GM19099 (cell line): ENCODE results near the gene SH3RF3.

Experiments
- POLR2A ChIP-seq: IDR thresholded peaks from 3 replicates; pipeline ENCODE4 v1.6.1; 2011; ENCODE audit warnings: low read depth; ENCODE audit not compliant: insufficient read length; ENCODE audit errors: extremely low read depth

SH3RF3 gene

GRCh38 chr2:109233643-109234042 lies 104.6 kb downstream of the SH3RF3 start:
- TF ChIP-seq POLR2A: no peak

DNA sequence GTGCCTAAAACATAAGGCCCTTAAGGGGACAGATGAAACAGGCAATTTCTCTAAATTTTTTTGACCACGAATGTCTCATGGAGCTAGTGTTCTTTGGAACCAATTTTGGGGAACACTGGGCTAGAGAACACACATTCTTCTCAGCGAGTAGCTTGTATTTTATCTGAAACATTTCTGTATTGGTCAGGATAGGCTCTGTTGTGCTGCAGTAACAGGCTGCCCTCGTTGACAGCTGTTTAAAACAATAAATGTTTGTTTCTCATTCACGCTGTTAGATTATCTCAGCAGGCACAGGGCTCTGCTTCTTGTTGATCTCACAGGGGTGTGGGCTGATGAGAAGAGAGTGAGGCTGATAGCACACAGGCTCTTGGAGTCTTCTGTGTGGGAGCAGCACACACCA lies 105.3 kb downstream of the SH3RF3 start:
- no peak for TF ChIP-seq POLR2A

DNA sequence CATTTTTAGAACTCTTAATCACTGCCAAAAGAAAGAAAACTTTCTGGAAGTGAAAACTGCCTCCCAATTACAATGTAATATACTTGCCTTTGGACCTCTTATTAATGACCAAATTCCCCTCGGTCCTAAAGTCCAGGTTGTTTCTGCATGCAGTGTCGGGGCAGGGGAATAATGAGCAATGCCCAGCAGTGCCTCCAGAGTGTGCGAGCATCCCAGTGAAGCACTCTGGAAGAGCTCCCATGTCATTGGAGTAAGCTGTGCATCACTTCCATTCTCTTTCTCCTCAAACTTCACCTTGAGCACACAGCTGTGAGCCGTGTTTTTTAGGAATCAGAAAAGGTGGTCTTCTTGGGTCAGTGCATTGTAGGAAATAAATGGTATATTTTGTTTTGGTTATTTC lies 107.1 kb downstream of the SH3RF3 start:
- no peak for TF ChIP-seq POLR2A

DNA sequence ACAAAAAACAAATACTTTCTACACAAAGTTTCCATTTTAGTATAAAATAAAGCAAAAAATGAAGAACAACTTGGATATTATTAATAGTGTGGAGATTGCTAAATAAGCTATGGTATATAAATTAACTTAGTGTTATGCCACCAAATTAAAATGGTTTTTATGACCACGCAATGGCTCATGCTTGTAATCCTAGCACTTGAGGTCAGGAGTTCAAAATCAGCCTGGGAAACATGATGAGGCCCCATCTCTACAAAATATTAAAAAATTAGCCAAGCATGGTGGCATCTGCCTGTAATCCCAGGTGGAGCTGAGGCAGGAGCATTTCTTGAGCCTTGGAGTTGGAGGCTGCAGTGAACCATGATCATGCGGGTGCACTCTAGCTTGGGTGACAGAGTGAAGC lies 108.8 kb downstream of the SH3RF3 start:
- TF ChIP-seq POLR2A: no peak

GRCh38 chr2:109238580-109238979 lies 109.6 kb downstream of the SH3RF3 start:
- no peak for TF ChIP-seq POLR2A

GRCh38 chr2:109239720-109240119 lies 110.7 kb downstream of the SH3RF3 start:
- TF ChIP-seq POLR2A: no peak

DNA sequence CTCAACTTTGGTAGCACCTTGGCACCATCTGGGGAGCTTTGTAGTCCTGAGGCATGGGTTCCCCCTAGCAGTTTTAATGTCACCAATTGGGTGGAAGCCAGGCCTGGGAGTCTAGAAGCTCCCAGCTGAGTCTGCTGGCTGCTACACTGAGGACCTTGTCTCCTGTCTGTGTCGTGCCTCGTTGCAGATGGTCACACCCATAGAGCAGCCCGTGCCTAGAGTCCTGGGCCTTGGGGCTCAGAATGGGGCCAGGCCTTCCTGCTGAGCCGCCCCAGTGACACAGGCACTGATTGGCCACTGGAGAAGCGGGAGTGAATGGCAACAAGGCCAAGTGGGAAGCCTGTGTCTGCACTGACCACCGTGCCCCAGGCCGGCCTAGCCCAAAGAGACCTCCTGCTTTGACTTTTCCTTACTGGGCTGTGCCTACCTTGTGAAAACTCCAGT lies 113.2 kb downstream of the SH3RF3 start:
- TF ChIP-seq POLR2A: no peak

GRCh38 chr2:109242654-109243331 lies 113.8 kb downstream of the SH3RF3 start:
- no peak for TF ChIP-seq POLR2A

- TF ChIP-seq POLR2A: no peak
Measured at GRCh38 chr2:109243526-109244303, 114.7 kb downstream of the SH3RF3 start.

DNA sequence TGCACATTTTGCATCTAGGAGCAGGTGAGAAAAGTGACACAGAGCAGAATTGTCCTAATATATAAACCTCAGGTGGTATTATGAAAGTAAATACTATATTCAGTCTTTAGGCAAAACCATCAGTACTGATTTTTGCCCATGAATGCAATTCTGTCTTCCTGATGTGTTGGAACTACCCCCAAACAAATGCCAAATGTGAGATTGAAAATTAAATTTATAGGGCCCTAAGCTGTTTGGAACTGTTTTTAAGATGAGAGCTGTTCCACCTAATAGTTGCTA lies 115.2 kb downstream of the SH3RF3 start:
- no peak for TF ChIP-seq POLR2A

DNA sequence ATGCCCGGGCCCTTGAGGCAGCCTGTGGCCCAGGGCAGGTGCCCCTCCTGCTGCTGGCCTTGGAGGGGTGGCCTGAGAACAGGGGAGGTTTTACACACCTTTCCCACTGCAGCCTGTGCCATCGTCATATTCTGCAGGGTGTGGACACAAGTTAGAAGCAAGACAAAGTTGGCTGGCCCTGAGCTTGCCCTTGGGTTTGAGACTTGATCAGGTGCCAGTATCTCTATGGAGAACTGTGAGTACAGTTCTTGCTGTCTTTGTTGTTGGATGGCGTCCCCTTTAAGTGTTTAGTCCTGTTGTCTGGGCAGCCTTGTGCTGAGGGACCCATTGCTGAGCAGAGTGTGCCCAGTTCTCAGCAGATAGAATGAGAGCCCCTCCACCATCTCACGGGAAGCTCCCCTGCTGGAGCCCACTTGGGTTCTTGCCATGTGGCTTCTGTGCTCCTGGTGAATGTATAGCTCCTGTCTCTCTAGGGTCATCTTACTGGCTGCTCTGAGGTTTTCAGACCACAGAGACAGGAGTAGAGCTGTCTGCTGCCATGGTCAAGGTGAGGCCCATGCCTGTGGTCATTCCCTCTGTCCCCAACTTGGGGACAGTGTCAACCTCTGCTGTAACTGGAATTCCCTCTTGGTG lies 115.9 kb downstream of the SH3RF3 start:
- TF ChIP-seq POLR2A: no peak

GRCh38 chr2:109246176-109246575 lies 117.2 kb downstream of the SH3RF3 start:
- no peak for TF ChIP-seq POLR2A

DNA sequence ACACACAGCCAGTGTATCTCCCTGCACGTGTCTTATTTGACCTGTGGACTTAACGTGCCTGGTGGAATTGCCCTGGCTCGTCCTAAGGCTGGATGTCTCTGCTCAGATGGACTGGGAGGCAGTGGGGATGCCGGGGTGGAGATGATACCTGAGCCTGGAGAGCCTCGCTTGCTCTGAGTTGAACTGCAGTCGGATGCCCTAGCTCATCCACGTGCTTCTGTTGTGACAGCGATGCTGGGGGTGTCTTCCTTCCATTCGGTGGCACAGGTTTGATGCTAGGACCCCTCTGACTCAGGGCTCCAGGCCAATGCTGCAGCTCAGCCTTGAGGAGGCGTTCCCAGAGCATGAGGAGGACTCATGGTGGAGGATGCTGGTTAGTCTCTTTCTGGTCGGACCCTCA lies 117.6 kb downstream of the SH3RF3 start:
- TF ChIP-seq POLR2A: no peak

DNA sequence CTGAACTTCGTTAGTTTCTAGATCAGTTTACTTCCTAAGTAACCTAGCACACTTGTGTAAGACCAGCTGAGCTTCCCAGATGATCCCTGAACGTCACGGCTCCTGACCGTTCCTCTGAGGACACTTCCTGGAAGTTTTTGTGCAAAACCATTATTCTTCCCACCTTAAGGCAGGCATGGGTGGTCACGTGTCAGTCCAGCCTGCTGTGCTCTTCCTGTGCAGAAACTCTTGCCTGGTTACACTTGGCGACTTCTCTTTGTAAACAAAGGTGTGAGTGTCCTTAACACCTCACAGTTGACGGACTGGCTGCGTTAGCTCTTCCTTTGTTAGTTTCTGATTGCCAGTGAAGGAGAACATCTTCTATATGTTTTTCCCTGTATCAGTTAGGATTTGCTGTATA lies 118.3 kb downstream of the SH3RF3 start:
- no peak for TF ChIP-seq POLR2A

DNA sequence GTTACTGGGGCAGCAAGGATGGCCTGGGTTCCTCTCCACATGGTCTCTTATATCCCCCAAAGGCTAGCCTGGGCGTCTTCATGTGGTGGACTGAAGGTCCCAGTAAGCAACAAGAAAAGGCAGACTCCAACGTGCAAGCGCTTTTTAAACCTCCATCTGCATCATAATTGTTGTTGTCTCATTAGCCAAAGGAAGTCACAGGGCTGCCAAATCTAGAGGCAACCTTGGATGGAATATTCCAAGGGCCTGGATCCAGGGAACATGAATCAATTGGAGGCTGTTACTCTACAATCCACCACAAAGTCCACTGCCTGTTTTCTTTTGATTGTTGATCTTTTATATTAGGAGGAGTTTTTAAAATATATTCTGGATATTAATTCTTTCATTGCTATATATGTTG lies 118.8 kb downstream of the SH3RF3 start:
- TF ChIP-seq POLR2A: no peak

GRCh38 chr2:109248590-109248989 lies 119.6 kb downstream of the SH3RF3 start:
- TF ChIP-seq POLR2A: no peak
